Measurements from ENCODE around the gene THRAP3. TPM values are rescaled to one million over a fixed set of nuclear protein-coding genes. Genes with fewer than 3 reads are reported as not detected.

The THRAP3 gene
- total and polyA plus RNA-seq, 2 experiments from 2014 or later: 127 to 161 TPM

DNA sequence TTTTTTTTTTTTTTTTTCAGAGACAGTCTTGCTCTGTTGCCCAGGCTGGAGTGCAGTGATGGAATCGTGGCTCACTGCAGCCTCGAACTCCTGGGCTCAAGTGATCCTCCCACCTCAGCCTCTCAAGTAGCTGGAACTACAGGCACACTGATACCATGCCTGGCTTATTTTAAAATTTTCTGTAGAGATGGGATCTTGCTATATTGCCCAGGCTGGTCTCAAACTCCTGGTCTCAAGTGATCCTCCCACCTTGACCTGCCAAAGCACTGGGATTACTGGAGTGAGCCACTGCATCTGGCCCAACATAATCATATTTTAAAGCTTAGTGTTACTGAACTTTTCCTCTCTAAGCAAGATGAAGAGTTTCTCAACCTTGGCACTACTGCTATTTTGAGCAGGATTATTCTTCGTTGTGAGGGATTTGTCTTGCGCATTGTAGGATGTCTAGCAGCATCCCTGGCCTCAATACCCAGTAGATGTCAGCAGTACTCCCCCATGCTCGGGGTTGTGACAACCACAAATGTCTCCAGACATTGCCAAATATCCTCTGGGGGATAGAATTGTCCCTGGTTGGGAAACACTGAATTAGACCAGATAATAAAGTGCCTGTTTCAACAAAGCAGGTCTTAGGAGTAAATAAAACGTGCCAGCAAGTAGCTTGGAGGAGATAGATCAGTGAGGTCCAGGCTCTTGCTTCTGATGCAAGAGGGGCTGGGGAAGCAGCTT, 15.1 kb upstream of the THRAP3 start:
- Mint-ChIP-seq H3K9me3 (no peaks in the 10 kb centered on the region), H3K4me3 (no peak overlapping the region), H3K27ac (no peak overlapping the region), H3K4me1 (peaks cover 7% of the 10 kb centered on the region), H3K36me3 (ENCODE audit: low read depth) (no peaks in the 10 kb centered on the region), H3K27me3 (ENCODE audit: insufficient read depth, low read depth, poor library complexity) (peaks cover 3% of the 10 kb centered on the region)
- Histone ChIP-seq H4K20me1 (replicated peaks; ENCODE audit: insufficient read depth) (no peaks in the 10 kb centered on the region), H3F3A (replicated peaks; ENCODE audit: low read depth) (no peaks in the 10 kb centered on the region), H3K4me1 (ENCODE audit: insufficient read depth) (no peaks in the 10 kb centered on the region), H3K79me2 (replicated peaks; ENCODE audit: insufficient read depth) (no peaks in the 10 kb centered on the region), H3K27ac (ENCODE audit: low read depth) (0 out of 2 replicates have a peak overlapping the region, but pooled peaks have one; percentile 50), H3K4me3 (no peak overlapping the region), H2AFZ (no peak overlapping the region), H3K27me3 (ENCODE audit: insufficient read depth) (no peaks in the 10 kb centered on the region), H3K4me2 (no peak overlapping the region), H3K36me3 (ENCODE audit: insufficient read depth) (no peaks in the 10 kb centered on the region), H3K9me2 (ENCODE audit: insufficient read depth) (no peaks in the 10 kb centered on the region)
- no peak for DNase-seq (ENCODE audit: low spot score)
- no peak for ATAC-seq
- TF ChIP-seq JUNB (IDR thresholded peaks at IDR 0.05; ENCODE audit: unreplicated experiment): no peak
- no peak for TF ChIP-seq NANOG (IDR thresholded peaks at IDR 0.05; ENCODE audit: borderline replicate concordance)
- TF ChIP-seq, protein P1, sequence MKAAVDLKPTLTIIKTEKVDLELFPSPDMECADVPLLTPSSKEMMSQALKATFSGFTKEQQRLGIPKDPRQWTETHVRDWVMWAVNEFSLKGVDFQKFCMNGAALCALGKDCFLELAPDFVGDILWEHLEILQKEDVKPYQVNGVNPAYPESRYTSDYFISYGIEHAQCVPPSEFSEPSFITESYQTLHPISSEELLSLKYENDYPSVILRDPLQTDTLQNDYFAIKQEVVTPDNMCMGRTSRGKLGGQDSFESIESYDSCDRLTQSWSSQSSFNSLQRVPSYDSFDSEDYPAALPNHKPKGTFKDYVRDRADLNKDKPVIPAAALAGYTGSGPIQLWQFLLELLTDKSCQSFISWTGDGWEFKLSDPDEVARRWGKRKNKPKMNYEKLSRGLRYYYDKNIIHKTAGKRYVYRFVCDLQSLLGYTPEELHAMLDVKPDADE (IDR thresholded peaks at IDR 0.05): no peak
- TF ChIP-seq, protein P2, sequence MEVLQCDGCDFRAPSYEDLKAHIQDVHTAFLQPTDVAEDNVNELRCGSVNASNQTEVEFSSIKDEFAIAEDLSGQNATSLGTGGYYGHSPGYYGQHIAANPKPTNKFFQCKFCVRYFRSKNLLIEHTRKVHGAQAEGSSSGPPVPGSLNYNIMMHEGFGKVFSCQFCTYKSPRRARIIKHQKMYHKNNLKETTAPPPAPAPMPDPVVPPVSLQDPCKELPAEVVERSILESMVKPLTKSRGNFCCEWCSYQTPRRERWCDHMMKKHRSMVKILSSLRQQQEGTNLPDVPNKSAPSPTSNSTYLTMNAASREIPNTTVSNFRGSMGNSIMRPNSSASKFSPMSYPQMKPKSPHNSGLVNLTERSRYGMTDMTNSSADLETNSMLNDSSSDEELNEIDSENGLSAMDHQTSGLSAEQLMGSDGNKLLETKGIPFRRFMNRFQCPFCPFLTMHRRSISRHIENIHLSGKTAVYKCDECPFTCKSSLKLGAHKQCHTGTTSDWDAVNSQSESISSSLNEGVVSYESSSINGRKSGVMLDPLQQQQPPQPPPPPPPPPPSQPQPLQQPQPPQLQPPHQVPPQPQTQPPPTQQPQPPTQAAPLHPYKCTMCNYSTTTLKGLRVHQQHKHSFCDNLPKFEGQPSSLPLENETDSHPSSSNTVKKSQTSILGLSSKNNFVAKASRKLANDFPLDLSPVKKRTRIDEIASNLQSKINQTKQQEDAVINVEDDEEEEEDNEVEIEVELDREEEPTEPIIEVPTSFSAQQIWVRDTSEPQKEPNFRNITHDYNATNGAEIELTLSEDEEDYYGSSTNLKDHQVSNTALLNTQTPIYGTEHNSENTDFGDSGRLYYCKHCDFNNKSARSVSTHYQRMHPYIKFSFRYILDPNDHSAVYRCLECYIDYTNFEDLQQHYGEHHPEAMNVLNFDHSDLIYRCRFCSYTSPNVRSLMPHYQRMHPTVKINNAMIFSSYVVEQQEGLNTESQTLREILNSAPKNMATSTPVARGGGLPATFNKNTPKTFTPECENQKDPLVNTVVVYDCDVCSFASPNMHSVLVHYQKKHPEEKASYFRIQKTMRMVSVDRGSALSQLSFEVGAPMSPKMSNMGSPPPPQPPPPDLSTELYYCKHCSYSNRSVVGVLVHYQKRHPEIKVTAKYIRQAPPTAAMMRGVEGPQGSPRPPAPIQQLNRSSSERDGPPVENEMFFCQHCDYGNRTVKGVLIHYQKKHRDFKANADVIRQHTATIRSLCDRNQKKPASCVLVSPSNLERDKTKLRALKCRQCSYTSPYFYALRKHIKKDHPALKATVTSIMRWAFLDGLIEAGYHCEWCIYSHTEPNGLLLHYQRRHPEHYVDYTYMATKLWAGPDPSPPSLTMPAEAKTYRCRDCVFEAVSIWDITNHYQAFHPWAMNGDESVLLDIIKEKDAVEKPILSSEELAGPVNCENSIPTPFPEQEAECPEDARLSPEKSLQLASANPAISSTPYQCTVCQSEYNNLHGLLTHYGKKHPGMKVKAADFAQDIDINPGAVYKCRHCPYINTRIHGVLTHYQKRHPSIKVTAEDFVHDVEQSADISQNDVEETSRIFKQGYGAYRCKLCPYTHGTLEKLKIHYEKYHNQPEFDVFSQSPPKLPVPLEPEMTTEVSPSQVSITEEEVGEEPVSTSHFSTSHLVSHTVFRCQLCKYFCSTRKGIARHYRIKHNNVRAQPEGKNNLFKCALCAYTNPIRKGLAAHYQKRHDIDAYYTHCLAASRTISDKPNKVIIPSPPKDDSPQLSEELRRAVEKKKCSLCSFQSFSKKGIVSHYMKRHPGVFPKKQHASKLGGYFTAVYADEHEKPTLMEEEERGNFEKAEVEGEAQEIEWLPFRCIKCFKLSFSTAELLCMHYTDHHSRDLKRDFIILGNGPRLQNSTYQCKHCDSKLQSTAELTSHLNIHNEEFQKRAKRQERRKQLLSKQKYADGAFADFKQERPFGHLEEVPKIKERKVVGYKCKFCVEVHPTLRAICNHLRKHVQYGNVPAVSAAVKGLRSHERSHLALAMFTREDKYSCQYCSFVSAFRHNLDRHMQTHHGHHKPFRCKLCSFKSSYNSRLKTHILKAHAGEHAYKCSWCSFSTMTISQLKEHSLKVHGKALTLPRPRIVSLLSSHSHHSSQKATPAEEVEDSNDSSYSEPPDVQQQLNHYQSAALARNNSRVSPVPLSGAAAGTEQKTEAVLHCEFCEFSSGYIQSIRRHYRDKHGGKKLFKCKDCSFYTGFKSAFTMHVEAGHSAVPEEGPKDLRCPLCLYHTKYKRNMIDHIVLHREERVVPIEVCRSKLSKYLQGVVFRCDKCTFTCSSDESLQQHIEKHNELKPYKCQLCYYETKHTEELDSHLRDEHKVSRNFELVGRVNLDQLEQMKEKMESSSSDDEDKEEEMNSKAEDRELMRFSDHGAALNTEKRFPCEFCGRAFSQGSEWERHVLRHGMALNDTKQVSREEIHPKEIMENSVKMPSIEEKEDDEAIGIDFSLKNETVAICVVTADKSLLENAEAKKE (CRISPR knock-in tag; IDR thresholded peaks at IDR 0.05): no peak
- no peak for TF ChIP-seq ZNF114 (CRISPR knock-in tag; IDR thresholded peaks at IDR 0.05)
- TF ChIP-seq CREB1 (CRISPR knock-in tag; IDR thresholded peaks at IDR 0.05; ENCODE audit: low read depth): no peak
